HepG2 (cell line): ENCODE measurements around the gene NEURL4. TPM values are rescaled to one million over a fixed set of nuclear protein-coding genes. Genes with fewer than 3 reads are reported as not detected.

Experiments
- ARHGAP35 ChIP-seq: sonication (generic); formaldehyde crosslinking; IDR thresholded peaks from 2 replicates; pipeline ENCODE4 v1.9.0; 2022; ENCODE audit warnings: mild to moderate bottlenecking, inconsistent platforms, moderate library complexity, missing genetic modification reagents, borderline replicate concordance
- ATF7-NPFF ChIP-seq: sonication (generic); formaldehyde crosslinking; IDR thresholded peaks from 2 replicates; pipeline ENCODE4 v1.8.1; 2023; ENCODE audit warnings: mild to moderate bottlenecking, low read depth, missing genetic modification reagents, moderate library complexity
- BCL6 ChIP-seq: IDR thresholded peaks from 2 replicates; pipeline ENCODE4 v1.6.1; 2016; ENCODE audit warnings: missing genetic modification reagents, missing compliant biosample characterization
- EZH2 ChIP-seq: conservative IDR thresholded peaks from 2 replicates; pipeline ENCODE4 v1.6.1; 2012; ENCODE audit warnings: mild to moderate bottlenecking, low read depth, low read length, moderate library complexity
- MAZ ChIP-seq, 2 experiments: sonication (generic) in 1 of 2; formaldehyde crosslinking in 1 of 2; IDR thresholded peaks; 2 replicates each; pipeline versions ENCODE4 v1.5.0 to v1.6.1; 2012 to 2020; ENCODE audit warnings: low read depth in 2 of 2, mild to moderate bottlenecking in 2 of 2, borderline replicate concordance in 1 of 2, improper control_type of control experiment in 1 of 2, low read length in 1 of 2, missing genetic modification reagents in 1 of 2, moderate library complexity in 1 of 2
- PAX8 ChIP-seq: sonication (generic); formaldehyde crosslinking; IDR thresholded peaks from 2 replicates; pipeline ENCODE4 v1.8.0; 2022; ENCODE audit warnings: mild to moderate bottlenecking, missing genetic modification reagents, borderline replicate concordance
- PCBP1 ChIP-seq: fragments of 200-400 bp; formaldehyde crosslinking; IDR thresholded peaks from 2 replicates; pipeline ENCODE4 v1.6.1; 2017; ENCODE audit warnings: mild to moderate bottlenecking, low read depth, low read length, borderline replicate concordance
- ZBTB42 ChIP-seq: sonication (generic); formaldehyde crosslinking; IDR thresholded peaks from 2 replicates; pipeline ENCODE4 v1.5.0; 2020; ENCODE audit warnings: mild to moderate bottlenecking, missing genetic modification reagents
- ZC3H13 ChIP-seq: sonication (generic); formaldehyde crosslinking; IDR thresholded peaks from 2 replicates; pipeline ENCODE4 v1.8.1; 2023; ENCODE audit warnings: mild to moderate bottlenecking, missing genetic modification reagents, moderate library complexity
- ZNF569 ChIP-seq: sonication (generic); formaldehyde crosslinking; IDR thresholded peaks from 2 replicates; pipeline ENCODE4 v1.5.0; 2020; ENCODE audit warnings: mild to moderate bottlenecking, missing genetic modification reagents, moderate library complexity, borderline replicate concordance
- ZNF629 ChIP-seq: sonication (generic); formaldehyde crosslinking; conservative IDR thresholded peaks from 2 replicates; pipeline ENCODE4 v1.5.0; 2020; ENCODE audit warnings: missing genetic modification reagents
- ZNF691 ChIP-seq: sonication (generic); formaldehyde crosslinking; IDR thresholded peaks from 2 replicates; pipeline ENCODE4 v1.4.0; 2020; ENCODE audit warnings: missing genetic modification reagents, low read depth, mild to moderate bottlenecking, borderline replicate concordance
- ZNF747 ChIP-seq: sonication (generic); formaldehyde crosslinking; IDR thresholded peaks from 2 replicates; pipeline ENCODE4 v1.8.1; 2023; ENCODE audit warnings: missing genetic modification reagents, mild to moderate bottlenecking, borderline replicate concordance
- ZNF790 ChIP-seq: sonication (generic); formaldehyde crosslinking; IDR thresholded peaks from 2 replicates; pipeline ENCODE4 v1.8.0; 2022; ENCODE audit warnings: missing genetic modification reagents, mild to moderate bottlenecking, borderline replicate concordance
- ZSCAN9 ChIP-seq: IDR thresholded peaks from 2 replicates; pipeline ENCODE4 v1.6.1; 2016; ENCODE audit warnings: borderline replicate concordance
- polyA plus RNA-seq, 8 experiments: library from polyadenylated mRNA; depleted of rRNA in 3 of 8; stranded (reverse) in 7 of 8; unstranded in 1 of 8; fragments of >200 nt; fragmentation: Illumina TruSeq in 4 of 8; extraction: Trizol in 4 of 8; gene quantifications; 2 replicates each; pipeline versions ENCODE4 v1.2.1 to v1.2.3, GENCODE V29; 2011 to 2016; ENCODE audit warnings: low read depth in 4 of 8, missing spikeins in 1 of 8, mixed read lengths in 1 of 8; ENCODE audit not compliant: insufficient read depth in 1 of 8
- total RNA-seq, 5 experiments: library from RNA; depleted of rRNA; stranded (reverse); fragments of >200 nt; fragmentation: Illumina TruSeq; extraction: Trizol; gene quantifications; 2 replicates each; pipeline ENCODE4 v1.2.3, GENCODE V29; 2016; ENCODE audit warnings: low read depth in 1 of 5
- TF ChIP-seq, protein P1 (sequence below): sonication (generic); formaldehyde crosslinking; IDR thresholded peaks from 2 replicates; pipeline ENCODE4 v1.4.0; 2020; ENCODE audit warnings: mild to moderate bottlenecking, missing genetic modification reagents, borderline replicate concordance
- TF ChIP-seq, protein P2 (sequence below): sonication (generic); formaldehyde crosslinking; IDR thresholded peaks from 2 replicates; pipeline ENCODE4 v1.4.0; 2020; ENCODE audit warnings: mild to moderate bottlenecking, missing genetic modification reagents
- TF ChIP-seq, protein P3 (sequence below): sonication (generic); formaldehyde crosslinking; IDR thresholded peaks from 2 replicates; pipeline ENCODE4 v1.5.0; 2020; ENCODE audit warnings: missing genetic modification reagents

Gene NEURL4
- total and polyA plus RNA-seq, 2 of the 13 experiments (the other 11 are each of a cell fraction or from before 2014, with no cell fraction given) = 14.8 to 15.7 TPM

DNA sequence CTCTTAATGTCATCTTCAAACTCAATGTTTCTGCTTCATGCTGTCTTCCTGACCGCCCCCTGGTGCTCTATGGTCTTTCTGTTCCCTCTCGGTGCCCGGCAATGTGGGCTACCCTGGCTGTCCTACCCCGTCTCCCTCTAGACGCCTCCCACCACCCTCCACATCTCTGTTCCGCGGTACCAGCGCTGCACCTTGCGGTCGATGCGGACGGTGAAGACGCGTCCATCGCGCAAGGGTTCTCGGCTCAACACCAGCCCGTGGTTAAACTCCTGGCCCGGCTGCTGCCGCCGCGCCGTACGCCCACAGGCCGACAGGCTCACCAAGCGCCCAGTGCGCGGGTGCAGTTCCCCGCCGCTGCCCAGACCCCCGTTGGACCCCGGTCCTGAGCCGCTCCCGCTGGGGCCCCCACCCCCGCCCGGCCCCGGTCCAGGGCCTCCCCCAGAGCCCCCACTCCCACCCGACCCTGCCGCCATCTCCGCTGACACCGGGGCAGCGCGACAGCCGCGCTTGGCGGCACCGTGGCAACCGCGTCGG is at the start of gene NEURL4 (continued):
- TF ChIP-seq ZNF790 (CRISPR knock-in tag) (no peak), ZNF747 (no peak), ZNF691 (CRISPR knock-in tag) (no peak), ATF7-NPFF (CRISPR knock-in tag) (no peak), PCBP1 (0 out of 2 replicates have a peak, but pooled peaks have one; percentile 31), BCL6 (no peak), MAZ (IDR thresholded peaks at IDR 0.05; ENCODE audit: borderline replicate concordance, low read depth, low read length) (no peak), MAZ (CRISPR knock-in tag; IDR thresholded peaks at IDR 0.05; ENCODE audit: low read depth) (no peak), EZH2 (no peak), ZSCAN9 (CRISPR knock-in tag) (no peak), ARHGAP35 (CRISPR knock-in tag) (no peak), ZBTB42 (CRISPR knock-in tag) (no peak), PAX8 (CRISPR knock-in tag) (no peak), ZNF629 (CRISPR knock-in tag) (no peak), ZC3H13 (CRISPR knock-in tag) (peak; percentile 45; the same call in 1 of the 2 replicates), ZNF569 (CRISPR knock-in tag) (no peak)
- TF ChIP-seq, protein P1, sequence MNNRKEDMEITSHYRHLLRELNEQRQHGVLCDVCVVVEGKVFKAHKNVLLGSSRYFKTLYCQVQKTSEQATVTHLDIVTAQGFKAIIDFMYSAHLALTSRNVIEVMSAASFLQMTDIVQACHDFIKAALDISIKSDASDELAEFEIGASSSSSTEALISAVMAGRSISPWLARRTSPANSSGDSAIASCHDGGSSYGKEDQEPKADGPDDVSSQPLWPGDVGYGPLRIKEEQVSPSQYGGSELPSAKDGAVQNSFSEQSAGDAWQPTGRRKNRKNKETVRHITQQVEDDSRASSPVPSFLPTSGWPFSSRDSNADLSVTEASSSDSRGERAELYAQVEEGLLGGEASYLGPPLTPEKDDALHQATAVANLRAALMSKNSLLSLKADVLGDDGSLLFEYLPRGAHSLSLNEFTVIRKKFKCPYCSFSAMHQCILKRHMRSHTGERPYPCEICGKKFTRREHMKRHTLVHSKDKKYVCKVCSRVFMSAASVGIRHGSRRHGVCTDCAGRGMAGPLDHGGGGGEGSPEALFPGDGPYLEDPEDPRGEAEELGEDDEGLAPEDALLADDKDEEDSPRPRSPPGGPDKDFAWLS (CRISPR knock-in tag) = no peak
- TF ChIP-seq, protein P2, sequence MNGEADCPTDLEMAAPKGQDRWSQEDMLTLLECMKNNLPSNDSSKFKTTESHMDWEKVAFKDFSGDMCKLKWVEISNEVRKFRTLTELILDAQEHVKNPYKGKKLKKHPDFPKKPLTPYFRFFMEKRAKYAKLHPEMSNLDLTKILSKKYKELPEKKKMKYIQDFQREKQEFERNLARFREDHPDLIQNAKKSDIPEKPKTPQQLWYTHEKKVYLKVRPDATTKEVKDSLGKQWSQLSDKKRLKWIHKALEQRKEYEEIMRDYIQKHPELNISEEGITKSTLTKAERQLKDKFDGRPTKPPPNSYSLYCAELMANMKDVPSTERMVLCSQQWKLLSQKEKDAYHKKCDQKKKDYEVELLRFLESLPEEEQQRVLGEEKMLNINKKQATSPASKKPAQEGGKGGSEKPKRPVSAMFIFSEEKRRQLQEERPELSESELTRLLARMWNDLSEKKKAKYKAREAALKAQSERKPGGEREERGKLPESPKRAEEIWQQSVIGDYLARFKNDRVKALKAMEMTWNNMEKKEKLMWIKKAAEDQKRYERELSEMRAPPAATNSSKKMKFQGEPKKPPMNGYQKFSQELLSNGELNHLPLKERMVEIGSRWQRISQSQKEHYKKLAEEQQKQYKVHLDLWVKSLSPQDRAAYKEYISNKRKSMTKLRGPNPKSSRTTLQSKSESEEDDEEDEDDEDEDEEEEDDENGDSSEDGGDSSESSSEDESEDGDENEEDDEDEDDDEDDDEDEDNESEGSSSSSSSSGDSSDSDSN (CRISPR knock-in tag) = no peak
- TF ChIP-seq, protein P3, sequence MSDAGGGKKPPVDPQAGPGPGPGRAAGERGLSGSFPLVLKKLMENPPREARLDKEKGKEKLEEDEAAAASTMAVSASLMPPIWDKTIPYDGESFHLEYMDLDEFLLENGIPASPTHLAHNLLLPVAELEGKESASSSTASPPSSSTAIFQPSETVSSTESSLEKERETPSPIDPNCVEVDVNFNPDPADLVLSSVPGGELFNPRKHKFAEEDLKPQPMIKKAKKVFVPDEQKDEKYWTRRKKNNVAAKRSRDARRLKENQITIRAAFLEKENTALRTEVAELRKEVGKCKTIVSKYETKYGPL (CRISPR knock-in tag) = no peak
